Tibial nerve (tissue), 4 donors: Measurements from ENCODE around the gene CYTH3. TPM values are rescaled to one million over a fixed set of nuclear protein-coding genes. Genes with fewer than 3 reads are reported as not detected.
"Not testable (repeated sequence)": the region's sequence is repeated elsewhere in the genome, so short reads cannot be mapped to it uniquely, and the experiment has no call there.

Experiments used
- DNase-seq, 2 donors: peaks; one replicate each; pipeline ENCODE4 v3.0.0-alpha.2; 2019; ENCODE audit warnings: low spot score in 2 of 2
- H3K27ac ChIP-seq, 4 donors: fragments of 200-600 bp; sonication (generic) in 3 of 4; one replicate each; pipeline ENCODE4 v1.5.1; 2017 to 2019; ENCODE audit warnings: mild to moderate bottlenecking in 1 of 4
- H3K27me3 ChIP-seq, 2 donors: fragments of 200-600 bp; sonication (generic) in 1 of 2; one replicate each; pipeline versions ENCODE4 v1.5.1 to v1.6.0; 2017 to 2019
- H3K36me3 ChIP-seq, 3 donors: fragments of 200-600 bp; sonication (generic); one replicate each; pipeline ENCODE4 v1.5.1; 2018 to 2019
- H3K4me1 ChIP-seq, 4 donors: fragments of 200-600 bp; sonication (generic) in 3 of 4; one replicate each; pipeline ENCODE4 v1.5.1; 2017 to 2019
- H3K4me3 ChIP-seq, 4 donors: fragments of 200-600 bp; sonication (generic) in 3 of 4; one replicate each; pipeline ENCODE4 v1.5.1; 2017 to 2019; ENCODE audit warnings: mild to moderate bottlenecking in 1 of 4, moderate library complexity in 1 of 4
- H3K9me3 ChIP-seq, 4 donors: fragments of 200-600 bp; sonication (generic) in 3 of 4; one replicate each; pipeline ENCODE4 v1.5.1; 2017 to 2019
- EP300 ChIP-seq, 2 donors: sonication (generic); formaldehyde crosslinking; IDR thresholded peaks; one replicate each; pipeline ENCODE4 v1.6.1; 2017; ENCODE audit warnings: antibody characterized with exemption in 2 of 2, mild to moderate bottlenecking in 1 of 2
- POLR2A ChIP-seq, 2 donors: fragments of 450-650 bp; IDR thresholded peaks; one replicate each; pipeline ENCODE4 v1.6.1; 2017; ENCODE audit warnings: antibody characterized with exemption in 2 of 2, mild to moderate bottlenecking in 2 of 2, moderate library complexity in 2 of 2
- WGBS, 2 donors: methylation state at CpG; one replicate each; pipeline ENCODE4 v1.1.5; 2018; 5-methylcytosine and 5-hydroxymethylcytosine counted together
- total RNA-seq, 4 donors: library from RNA; depleted of rRNA; stranded (reverse); fragments of >200 nt; gene quantifications; one replicate each; pipeline ENCODE4 v1.1.0, GENCODE V29; 2016
- TF ChIP-seq, protein P1 (sequence below), 5 experiments: fragments of 200-600 bp in 3 of 5; fragments of 450-650 bp in 2 of 5; sonication (generic) in 3 of 5; IDR thresholded peaks; one replicate each; pipeline ENCODE4 v1.5.1; 2016 to 2019; ENCODE audit warnings: antibody characterized with exemption in 5 of 5, mild to moderate bottlenecking in 3 of 5, moderate library complexity in 2 of 5

The CYTH3 gene
- total RNA-seq, 4 donors from 2014 or later, result 49.2 to 61.2 (median 53.2) TPM

- peaks cover 0 to 81% (median 37%) of the 10 kb centered on the region in 4 donors for H3K4me1 ChIP-seq
- WGBS, 2 donors, result 15 to 22% methylated on average over 5 of the region's 5 CpGs
- H3K4me3 ChIP-seq, result no peak overlapping the region
- H3K27me3 ChIP-seq, result no peaks in the 10 kb centered on the region
- DNase-seq, result no peak
- H3K36me3 ChIP-seq, result no peaks in the 10 kb centered on the region
- TF ChIP-seq, protein P1, sequence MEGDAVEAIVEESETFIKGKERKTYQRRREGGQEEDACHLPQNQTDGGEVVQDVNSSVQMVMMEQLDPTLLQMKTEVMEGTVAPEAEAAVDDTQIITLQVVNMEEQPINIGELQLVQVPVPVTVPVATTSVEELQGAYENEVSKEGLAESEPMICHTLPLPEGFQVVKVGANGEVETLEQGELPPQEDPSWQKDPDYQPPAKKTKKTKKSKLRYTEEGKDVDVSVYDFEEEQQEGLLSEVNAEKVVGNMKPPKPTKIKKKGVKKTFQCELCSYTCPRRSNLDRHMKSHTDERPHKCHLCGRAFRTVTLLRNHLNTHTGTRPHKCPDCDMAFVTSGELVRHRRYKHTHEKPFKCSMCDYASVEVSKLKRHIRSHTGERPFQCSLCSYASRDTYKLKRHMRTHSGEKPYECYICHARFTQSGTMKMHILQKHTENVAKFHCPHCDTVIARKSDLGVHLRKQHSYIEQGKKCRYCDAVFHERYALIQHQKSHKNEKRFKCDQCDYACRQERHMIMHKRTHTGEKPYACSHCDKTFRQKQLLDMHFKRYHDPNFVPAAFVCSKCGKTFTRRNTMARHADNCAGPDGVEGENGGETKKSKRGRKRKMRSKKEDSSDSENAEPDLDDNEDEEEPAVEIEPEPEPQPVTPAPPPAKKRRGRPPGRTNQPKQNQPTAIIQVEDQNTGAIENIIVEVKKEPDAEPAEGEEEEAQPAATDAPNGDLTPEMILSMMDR (IDR thresholded peaks at IDR 0.05), result no peak
- TF ChIP-seq EP300 (IDR thresholded peaks at IDR 0.05), result no peak
- TF ChIP-seq POLR2A (IDR thresholded peaks at IDR 0.05), result no peak
- H3K9me3 ChIP-seq, result no peaks in the 10 kb centered on the region
- peak overlapping the region; percentile 52 to 81 (median 72) for H3K27ac ChIP-seq
These were observed 45.1 kb downstream of the CYTH3 start for GRCh38 chr7:6227294-6227846.

- Histone ChIP-seq H3K36me3 (no peaks in the 10 kb centered on the region), H3K27ac (peak overlapping the region in 3 of 4 donors; percentile 23 to 81 (median 79)), H3K9me3 (no peaks in the 10 kb centered on the region), H3K27me3 (no peaks in the 10 kb centered on the region), H3K4me1 (peaks cover 0 to 81% (median 35%) of the 10 kb centered on the region in 4 donors), H3K4me3 (no peak overlapping the region)
- no peak for TF ChIP-seq POLR2A (IDR thresholded peaks at IDR 0.05)
- TF ChIP-seq, protein P1 (IDR thresholded peaks at IDR 0.05), result no peak
- TF ChIP-seq EP300 (IDR thresholded peaks at IDR 0.05), result no peak
- 38 to 47% methylated on average over 3 of the region's 3 CpGs for WGBS, 2 donors
- DNase-seq, result no peak
These were observed 46.1 kb downstream of the CYTH3 start for GRCh38 chr7:6226194-6226799.

GRCh38 chr7:6223411-6223810, 49.0 kb downstream of the CYTH3 start:
- H3K4me1 ChIP-seq, result peaks cover 0 to 72% (median 31%) of the 10 kb centered on the region in 4 donors
- H3K36me3 ChIP-seq, DNase-seq, H3K27me3 ChIP-seq, H3K27ac ChIP-seq, H3K4me3 ChIP-seq, H3K9me3 ChIP-seq: not testable (repeated sequence)
- 28 to 44% methylated on average over 4 of the region's 4 CpGs for WGBS, 2 donors

- H3K4me3 ChIP-seq, H3K27me3 ChIP-seq, DNase-seq, H3K9me3 ChIP-seq, H3K27ac ChIP-seq, H3K36me3 ChIP-seq: not testable (repeated sequence)
- WGBS, 2 donors, result 92 to 93% methylated on average over 25 of the region's 25 CpGs
- peaks cover 0 to 72% (median 27%) of the 10 kb centered on the region in 4 donors for H3K4me1 ChIP-seq
These were observed 49.4 kb downstream of the CYTH3 start for GRCh38 chr7:6223010-6223409.

DNA sequence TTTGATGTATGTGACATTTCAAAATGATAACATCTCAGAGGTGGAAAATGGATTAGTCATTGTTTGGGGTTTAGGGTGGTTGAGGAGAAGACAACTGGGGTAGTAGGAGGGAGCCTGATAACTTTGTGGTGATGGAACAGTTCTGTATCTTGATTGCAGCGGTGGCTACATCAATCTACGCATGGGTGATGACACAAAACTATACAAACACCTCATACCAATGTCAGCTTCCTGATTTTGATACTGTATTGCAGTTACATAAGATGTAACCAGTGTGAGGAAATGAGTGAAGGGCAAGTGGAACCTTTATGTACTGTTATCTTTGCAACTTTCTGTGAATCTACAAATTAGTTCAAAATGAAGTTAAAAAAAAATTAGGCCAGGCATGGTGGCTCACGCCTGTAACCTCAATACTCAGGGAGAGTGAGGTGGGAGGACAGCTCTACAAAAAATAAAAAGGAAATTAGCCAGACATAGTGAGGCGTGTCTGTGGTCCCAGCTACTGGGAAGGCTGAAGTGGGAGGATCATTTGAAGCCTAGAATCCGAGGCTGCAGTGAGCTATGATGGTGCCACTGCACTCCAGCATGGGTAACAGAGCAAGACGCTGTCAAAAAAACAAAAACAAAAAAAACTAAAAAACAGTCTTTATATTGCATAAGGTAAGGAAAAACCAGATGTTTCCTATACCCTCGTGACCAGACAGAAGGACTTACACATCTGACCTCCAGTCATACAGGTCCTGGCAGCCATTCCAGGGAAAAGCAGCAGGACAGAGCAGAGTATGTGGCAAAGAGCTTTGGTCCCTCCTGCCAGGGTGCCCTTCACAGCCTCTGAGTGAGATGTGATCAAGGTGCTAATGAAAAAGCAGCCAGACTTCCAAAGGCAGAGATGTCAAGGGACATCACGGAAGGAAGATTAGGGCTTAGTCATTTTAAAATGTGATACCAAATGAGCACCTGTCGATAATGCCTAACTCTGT, 50.8 kb downstream of the CYTH3 start:
- Histone ChIP-seq H3K36me3 (no peaks in the 10 kb centered on the region), H3K9me3 (no peaks in the 10 kb centered on the region), H3K27ac (peak overlapping the region in 2 of 4 donors; percentile 2 to 15), H3K27me3 (no peaks in the 10 kb centered on the region), H3K4me3 (no peak overlapping the region), H3K4me1 (peaks cover 0 to 64% (median 18%) of the 10 kb centered on the region in 4 donors)
- TF ChIP-seq, protein P1 (IDR thresholded peaks at IDR 0.05), result no peak
- TF ChIP-seq EP300 (IDR thresholded peaks at IDR 0.05), result no peak
- TF ChIP-seq POLR2A (IDR thresholded peaks at IDR 0.05), result no peak
- no peak for DNase-seq
- WGBS, 2 donors, result 74 to 82% methylated on average over 9 of the region's 9 CpGs
